ENCODE data around the gene MPDZ.

DNA sequence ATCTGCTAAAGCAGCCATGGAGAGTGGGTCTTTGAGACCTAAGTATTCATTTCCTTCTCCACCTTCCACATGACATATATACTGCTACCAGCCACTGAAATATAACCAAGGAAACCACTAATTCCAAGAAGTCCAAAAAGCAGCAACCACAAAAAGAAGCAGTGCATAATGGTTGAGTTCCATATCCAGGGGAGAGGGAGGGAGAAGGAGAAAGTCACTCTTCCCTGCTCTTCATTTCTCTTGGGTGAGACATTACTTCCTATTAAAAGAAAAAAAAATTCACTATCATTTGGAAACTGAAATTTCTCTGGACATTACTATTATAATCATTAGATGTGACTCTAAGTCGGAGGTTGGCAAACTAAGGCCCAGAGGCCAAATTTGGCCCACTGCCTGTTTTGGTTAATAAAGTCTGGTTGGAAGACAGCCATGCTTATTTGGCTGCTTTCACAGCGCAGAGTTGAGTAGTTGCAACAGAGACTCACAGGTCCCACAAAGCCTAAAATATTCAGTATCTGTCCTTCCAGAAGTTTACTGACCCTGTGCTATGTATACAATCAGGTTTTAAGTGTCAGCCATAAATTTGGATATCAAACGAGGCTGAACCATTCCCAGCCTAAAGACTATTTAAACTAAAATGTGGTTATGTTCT lies 168.6 kb downstream of the MPDZ start:
- TF ChIP-seq, protein P1, sequence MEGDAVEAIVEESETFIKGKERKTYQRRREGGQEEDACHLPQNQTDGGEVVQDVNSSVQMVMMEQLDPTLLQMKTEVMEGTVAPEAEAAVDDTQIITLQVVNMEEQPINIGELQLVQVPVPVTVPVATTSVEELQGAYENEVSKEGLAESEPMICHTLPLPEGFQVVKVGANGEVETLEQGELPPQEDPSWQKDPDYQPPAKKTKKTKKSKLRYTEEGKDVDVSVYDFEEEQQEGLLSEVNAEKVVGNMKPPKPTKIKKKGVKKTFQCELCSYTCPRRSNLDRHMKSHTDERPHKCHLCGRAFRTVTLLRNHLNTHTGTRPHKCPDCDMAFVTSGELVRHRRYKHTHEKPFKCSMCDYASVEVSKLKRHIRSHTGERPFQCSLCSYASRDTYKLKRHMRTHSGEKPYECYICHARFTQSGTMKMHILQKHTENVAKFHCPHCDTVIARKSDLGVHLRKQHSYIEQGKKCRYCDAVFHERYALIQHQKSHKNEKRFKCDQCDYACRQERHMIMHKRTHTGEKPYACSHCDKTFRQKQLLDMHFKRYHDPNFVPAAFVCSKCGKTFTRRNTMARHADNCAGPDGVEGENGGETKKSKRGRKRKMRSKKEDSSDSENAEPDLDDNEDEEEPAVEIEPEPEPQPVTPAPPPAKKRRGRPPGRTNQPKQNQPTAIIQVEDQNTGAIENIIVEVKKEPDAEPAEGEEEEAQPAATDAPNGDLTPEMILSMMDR (IDR thresholded peaks at IDR 0.05; ENCODE audit: borderline replicate concordance, extremely low read depth, low read length, poor library complexity, severe bottlenecking), result no peak
- TF ChIP-seq EZH2 (IDR thresholded peaks at IDR 0.05; ENCODE audit: borderline replicate concordance, low read depth, low read length, severe bottlenecking), result no peak
